ENCODE results near the gene MYBPHL. TPM values are rescaled to one million over a fixed set of nuclear protein-coding genes. Genes with fewer than 3 reads are reported as not detected.

The MYBPHL gene, protein sequence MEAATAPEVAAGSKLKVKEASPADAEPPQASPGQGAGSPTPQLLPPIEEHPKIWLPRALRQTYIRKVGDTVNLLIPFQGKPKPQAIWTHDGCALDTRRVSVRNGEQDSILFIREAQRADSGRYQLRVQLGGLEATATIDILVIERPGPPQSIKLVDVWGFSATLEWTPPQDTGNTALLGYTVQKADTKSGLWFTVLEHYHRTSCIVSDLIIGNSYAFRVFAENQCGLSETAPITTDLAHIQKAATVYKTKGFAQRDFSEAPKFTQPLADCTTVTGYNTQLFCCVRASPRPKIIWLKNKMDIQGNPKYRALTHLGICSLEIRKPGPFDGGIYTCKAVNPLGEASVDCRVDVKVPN
- 100 to 1,000 TPM; 220 to 239 TPM for total RNA-seq
- long read RNA-seq, transcript MYBPHL-201 (9 exons, 1,372 nt), result major isoform, 6 of 157 reads
- long read RNA-seq, partial matches to known transcripts, result 9 of 157 reads
- long read RNA-seq, other reads (novel, unspliced or antisense), result 142 of 157 reads

DNA sequence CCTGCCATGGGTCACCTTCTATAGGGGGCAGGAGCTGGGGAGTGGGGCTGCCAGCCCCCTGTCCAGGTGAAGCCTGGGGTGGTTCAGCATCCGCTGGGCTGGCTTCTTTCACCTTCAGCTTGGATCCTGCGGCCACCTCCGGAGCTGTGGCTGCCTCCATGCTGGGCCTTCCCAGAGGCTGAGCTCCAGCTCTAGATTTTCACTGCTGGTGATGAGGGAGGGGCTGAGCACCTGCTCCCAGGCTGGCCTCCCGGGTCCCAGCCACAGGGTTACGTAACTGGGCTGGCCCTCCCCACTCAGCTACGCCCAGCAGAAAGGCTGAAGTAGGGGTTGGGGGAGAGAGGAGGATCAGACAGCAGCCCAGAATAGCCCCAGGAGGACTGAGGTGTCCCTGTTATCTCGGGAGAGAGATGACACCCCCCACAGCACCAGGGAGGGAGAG, at the start of gene MYBPHL:
MYBPHL (minus strand) TSS at position 180 of the 442 bp plus-strand sequence; CDS start at position 160, 20 bp downstream.
- ATAC-seq (peak; percentile 70 to 72), DNase-seq (peak; percentile 60)
- intact Hi-C loops (cut with DNase I), result no loop called here

DNA sequence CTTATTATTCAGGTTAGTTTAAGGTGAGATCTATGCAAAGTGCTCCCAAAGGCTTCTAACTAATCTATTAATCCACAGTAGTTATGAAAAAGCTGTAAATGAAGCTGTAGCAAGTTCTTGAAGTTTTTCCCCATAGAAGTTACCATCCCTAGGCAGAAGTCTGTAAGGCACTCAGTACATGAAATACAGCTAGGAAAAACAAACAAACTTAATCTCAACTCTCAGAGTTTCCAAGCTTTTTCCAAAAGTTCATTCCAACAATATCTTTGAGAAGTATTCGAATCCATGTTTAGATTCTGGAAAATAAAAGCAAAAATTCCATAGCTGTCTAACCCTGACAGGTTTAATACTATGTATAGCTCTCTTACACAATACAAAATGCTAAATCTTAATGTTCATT, 49.7 kb upstream of the MYBPHL start:
- intact Hi-C loops (cut with DNase I), result no loop called here
- ATAC-seq, result no peak
- DNase-seq, result no peak

DNA sequence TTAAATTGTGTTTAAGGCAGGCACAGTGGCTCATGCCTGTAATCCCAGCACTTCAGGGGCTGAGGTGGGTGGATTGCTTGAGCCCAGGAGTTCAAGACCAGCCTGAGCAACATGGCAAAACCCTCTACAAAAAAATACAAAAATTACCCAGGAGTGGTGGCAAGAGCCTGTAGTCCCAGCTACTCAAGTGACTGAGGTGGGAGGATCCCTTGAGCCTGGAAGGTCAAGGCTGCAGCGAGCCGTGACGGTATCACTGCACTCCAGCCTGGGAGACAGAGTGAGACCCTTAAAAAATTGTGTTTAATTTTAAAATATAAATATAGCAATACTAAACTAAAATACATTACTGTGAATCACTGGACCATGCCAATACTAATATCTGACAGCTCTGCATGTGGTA, 48.1 kb upstream of the MYBPHL start:
- DNase-seq (no peak), ATAC-seq (no peak)
- intact Hi-C loops (cut with DNase I), result no loop called here

DNA sequence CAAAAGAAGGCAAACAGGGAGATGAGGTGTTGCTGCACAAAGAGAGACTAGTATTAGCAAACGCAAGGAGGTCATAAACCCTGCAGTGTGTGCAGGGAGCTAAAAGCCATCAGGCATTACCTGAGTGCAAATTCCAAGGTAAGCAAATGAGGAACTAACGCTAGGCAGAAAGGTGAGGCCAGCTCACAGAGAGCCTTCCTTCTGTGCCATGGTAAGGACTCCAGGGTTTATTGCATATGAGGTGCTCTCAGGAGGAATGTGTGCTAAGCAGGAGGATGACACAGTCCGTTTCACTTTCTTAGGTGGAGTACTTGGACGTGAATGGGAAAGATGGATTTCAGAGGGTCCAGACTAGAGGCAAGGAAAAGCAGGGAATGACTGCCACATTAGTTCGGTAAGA, 44.6 kb upstream of the MYBPHL start:
- DNase-seq, result no peak
- ATAC-seq, result no peak
- intact Hi-C loops (cut with DNase I), result no loop called here

DNA sequence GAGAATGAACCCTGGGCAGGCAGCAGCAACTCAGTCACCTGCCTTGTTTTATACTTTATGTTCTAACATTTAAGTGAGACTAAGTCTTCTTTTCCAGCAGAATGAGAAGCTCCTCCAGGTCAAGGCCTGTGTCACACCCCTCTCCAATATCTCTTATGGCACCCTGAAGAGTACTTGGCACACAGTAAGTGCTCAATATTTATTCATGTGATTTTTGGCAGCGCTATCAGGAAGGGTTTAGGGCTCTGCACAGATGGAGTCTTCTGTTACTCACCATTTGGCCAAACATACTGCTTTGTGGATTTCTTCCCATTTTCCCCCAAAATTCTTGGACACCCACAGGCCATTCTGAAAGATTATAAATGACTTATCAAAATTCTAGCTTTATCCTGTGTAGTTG, 43.8 kb upstream of the MYBPHL start:
- no peak for DNase-seq
- intact Hi-C loops (cut with DNase I), result no loop called here
- no peak for ATAC-seq

DNA sequence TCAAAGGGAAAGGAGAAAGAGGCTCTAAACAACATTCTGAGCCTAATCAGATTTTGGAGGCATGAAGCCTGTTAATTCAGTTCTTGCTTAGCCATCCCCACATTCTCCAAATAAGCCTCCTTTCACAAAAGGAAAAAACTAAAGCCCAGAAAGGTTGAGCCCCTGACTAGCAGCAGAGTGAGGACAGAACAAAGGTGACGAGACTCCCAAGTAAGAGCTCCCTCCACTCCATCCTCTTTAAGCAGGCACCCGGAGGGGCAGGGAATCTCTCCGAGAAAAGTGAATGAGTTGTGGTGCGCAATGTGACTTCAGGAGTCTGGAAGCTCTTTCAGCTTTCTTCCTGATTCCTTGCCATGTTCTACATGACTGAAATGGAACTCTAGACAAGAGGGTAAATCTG, 43.4 kb upstream of the MYBPHL start:
- no peak for DNase-seq
- ATAC-seq, result no peak
- intact Hi-C loops (cut with DNase I), result no loop called here

DNA sequence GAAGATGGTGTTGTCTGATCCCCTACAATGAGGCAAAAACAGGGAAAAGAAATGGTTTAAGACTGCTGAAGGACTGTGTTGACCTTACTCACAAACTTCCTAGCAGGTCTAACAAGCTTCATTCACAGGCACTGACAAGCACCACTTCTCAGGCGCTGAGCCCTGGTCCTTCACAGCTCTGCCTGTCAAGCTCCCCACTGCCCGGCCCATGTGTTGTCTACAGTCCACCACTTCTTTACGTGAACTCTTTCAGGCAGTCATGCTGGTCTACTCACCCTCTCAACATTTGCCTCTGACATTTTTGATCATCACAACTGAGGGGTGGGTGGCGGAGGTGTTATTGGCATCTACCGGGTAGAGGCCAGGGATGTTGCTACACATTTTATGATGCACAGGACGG, 40.7 kb upstream of the MYBPHL start:
- no peak for DNase-seq
- no peak for ATAC-seq
- intact Hi-C loops (cut with DNase I), result loop anchor here in 1 of 2 donors (10.0 kb wide), 1 partner anchor 57 kb away; no protein-coding TSS in a partner anchor

DNA sequence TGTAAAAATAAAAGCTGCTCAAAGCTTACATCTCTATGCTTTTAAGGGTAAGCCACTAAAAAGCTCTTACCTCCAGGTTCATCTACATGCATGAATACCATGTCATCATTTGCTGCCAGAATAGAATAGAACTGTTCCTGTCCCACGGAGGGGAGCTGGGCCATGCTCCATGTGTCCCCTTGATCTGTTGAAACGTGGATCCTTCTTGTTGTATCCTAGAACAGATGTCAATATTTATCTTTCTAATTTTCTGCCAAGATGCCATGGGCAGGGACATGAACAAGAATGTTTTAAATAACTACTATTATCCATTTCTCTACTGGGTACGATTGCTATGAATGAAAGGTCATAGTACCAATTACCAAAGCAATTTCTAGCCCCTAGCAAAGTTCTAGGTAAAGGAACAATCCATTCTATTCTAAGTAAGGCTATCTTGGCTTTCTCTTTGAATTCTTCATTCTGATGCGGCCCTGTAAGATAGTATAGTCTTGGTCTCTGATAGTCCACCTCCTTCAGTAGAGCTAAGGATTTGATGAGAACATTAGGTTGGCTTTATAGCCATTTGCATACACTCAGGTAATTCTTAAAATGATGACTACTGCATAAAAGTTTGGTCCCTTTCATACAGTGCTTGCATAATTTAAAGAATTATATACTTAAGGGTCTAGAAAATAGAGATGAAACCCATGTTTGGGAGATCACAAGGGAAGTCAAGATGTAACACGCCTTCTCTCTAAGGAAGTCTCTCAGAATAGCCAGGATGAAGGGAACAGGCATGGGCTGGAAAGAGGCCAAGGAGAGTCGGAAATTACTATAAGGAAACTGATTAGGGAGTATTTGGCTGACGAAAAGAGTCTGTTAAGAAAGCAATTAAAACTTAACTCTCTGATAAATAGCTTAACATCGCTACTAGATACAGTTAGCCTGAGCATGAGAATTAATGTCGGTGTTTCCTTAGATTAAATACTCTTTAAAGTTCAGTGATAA, 35.4 kb upstream of the MYBPHL start:
- intact Hi-C loops (cut with DNase I), result loop anchor here in 1 of 2 donors (10.0 kb wide), 1 partner anchor 63 kb away; no protein-coding TSS in a partner anchor
- no peak for ATAC-seq
- no peak for DNase-seq

DNA sequence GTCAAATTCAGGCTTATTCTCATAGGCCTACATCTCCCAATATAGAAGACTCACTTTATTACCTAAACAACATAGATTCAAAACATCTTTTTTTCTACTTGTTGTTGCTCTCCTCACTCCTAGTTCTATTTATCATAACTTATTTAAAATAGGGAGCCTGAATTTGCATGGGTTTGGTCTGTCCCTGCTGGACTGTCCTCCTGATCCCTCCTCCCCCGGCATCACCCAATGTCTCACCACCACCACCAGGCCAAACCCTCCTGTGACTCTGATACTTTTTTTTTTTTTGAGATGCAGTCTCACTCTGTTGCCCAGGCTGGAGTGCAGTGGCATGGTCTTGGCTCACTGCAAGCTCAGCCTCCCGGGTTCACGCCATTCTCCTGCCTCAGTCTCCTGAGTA, 31.8 kb upstream of the MYBPHL start:
- no peak for ATAC-seq
- intact Hi-C loops (cut with DNase I), result no loop called here
- DNase-seq, result no peak

DNA sequence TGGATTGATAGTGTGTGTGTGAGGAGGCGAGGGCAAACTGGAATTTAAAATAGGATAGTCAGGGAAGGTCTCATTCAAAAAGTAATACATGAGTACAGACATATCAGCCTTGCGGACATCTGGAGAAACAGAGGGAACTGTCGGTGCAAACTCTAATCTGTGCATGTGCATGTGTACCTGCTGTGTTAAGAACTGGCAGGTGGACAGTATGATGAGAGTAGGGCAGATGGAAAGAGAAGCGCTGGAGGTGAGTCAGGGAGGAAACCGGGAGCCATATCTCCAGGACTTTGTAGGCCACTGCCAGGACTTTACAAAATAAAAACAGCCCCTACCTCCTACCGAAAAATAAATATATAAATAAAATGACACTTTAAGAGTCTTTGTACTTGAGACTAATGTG, 31.3 kb upstream of the MYBPHL start:
- no peak for ATAC-seq
- intact Hi-C loops (cut with DNase I), result no loop called here

DNA sequence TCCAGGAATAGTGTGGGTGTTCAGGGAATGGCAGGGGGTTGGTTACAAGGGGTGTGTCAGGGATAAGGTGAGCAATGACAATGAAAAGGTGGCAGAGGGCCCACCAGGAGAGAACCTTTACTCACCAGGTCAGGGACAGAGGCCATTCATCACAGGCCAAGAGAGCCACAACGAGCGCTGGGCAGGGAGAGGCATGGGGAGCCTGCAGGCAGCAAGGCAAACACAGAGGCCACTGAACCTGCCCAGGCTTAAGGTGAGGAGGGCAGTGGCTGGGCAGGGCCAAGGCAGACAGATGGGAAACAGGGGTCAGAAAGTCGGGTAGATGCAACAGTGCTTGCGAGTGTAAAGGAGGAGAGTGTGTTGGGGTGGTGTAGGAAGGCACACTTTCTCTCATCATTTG, 28.3 kb upstream of the MYBPHL start:
- DNase-seq (no peak), ATAC-seq (no peak)
- intact Hi-C loops (cut with DNase I), result no loop called here

More for the DNA sequence above, 31.3 kb upstream of the MYBPHL start:
- no peak for DNase-seq

DNA sequence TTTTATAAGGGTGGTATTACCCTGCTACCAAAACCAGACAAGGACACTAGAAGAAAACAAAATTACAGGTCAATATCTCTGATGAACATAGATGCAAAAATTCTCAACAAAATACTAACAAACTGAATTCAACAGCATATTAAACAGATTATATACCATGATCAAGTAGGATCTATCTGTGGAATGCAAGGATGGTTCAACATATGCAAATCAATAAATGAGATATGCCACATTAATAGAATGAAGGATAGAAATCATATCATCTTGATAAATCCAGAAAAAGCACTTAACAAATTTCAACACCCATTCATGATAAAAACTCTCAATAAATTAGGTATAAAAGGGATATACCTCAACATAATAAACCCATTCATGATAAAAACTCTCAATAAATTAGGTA, 24.3 kb upstream of the MYBPHL start:
- intact Hi-C loops (cut with DNase I), result no loop called here
- DNase-seq (no peak), ATAC-seq (no peak)

DNA sequence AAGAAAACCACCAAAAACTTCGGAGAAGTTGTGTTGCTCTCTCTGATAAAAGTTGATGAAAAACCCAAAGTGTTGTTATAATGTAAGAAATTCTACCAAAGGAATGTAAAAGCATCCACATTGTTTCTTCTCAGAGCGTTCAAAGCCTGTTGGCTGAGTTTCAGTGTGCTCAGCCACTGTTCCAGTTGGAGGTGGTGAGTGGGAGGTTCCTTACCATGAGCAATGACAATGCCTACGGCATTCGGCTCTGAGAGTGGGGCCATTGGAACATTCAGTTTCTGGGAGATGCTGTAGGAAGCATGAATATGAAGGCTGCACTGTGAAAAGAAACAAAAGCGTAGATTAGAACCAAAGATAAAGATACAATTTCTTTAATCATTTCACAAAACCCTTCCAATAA, 20.5 kb upstream of the MYBPHL start:
- intact Hi-C loops (cut with DNase I), result no loop called here
- ATAC-seq (no peak), DNase-seq (no peak)

DNA sequence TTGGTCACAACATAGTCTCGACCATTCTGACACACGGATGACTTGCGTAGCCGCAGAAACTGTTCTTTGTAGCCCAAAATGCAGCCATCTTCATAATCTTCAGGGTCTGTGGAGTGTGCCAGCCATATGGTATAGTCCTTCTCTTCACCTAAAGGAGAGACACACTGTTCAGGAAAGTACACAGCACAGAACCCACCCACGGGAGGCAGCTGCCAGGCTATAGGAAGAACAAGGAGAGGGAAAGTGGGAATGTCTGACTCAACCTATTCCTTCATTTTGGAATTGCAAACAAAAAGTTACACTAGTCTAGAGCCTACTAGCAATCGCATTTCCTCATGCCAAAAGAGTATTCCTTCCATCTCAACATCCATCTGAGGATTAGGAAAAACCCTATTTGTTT, 16.2 kb upstream of the MYBPHL start:
- no peak for DNase-seq
- no peak for ATAC-seq
- intact Hi-C loops (cut with DNase I), result no loop called here

DNA sequence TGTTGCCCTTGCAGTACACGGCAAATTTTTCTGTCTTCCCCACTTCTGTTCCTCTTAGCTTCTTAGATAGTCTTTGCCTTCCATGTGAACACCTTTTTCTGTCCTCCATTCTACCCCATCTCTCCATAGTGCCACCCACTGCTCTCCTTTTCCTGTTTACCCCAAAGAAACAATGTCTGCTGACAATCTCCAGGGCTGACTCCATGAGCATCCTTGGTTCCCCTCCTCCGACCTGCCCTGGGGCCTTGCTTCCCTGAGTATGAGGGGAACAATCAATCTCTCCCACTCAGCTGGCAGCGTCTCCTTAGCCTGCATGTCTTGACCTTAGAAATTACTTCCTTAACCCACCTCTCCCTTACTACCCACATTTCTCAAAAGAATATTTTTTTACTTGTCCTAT, 12.3 kb upstream of the MYBPHL start:
- DNase-seq (no peak), ATAC-seq (no peak)
- intact Hi-C loops (cut with DNase I), result no loop called here

DNA sequence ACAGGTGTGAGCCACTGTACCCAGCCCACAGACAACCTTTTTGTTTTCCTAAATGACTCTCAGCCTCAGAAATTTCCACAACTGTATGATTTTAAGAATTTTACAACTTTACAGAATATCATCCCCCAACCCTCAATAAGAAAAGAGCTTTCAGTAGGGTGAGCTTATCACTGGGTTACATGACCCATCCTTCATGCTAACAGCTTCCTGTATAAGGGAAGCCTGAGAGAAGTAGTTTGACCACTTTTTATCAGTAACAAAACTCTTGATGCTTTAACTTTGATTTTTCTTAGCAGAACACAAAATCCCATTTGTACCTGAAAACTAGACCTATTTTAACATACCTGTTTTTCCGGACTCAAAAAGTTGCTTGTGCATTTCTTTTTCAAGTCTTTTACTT, 9.7 kb upstream of the MYBPHL start:
- ATAC-seq, result no peak
- intact Hi-C loops (cut with DNase I), result no loop called here

DNA sequence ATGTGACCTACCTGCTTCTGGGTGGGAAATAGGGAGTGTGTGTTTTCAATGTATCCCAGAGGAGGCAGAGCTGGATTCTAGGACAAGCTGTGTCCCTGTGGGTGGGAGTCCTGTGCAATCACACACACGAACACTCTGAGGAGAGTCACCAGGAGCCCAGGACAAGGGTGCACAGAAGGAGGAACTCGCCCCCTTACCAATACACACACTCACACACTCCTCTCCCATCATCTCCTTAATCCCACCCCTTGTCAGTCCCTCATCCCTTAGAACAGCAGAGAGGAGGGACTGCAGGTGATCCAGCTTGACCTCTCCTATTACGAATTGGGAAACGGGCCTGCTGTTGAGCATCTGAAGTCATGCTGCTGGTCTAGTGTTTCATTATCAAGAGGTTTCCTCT, 8.5 kb upstream of the MYBPHL start:
- no peak for ATAC-seq
- no peak for DNase-seq
- intact Hi-C loops (cut with DNase I), result no loop called here

More for the DNA sequence above, 9.7 kb upstream of the MYBPHL start:
- DNase-seq, result no peak

DNA sequence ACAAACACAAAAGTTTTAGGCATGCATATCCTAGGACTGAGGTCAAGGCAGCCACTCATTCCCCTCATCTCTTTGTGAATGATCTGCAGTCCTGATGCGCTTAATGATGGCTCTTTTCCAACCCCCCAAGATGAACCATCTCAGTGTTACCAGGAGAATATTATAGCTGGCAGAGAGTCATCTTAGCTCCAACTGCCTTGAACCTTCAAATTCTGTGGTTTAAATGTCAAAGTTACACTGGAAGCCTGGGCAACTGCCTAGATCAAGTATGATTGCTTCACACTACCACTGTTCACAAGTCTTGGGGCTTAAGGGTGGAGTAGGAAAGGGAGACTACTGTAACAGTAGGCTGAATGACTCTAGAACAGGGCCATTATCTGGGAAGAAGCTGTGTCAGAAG, 8.0 kb upstream of the MYBPHL start:
- DNase-seq, result no peak
- ATAC-seq, result no peak
- intact Hi-C loops (cut with DNase I), result no loop called here

DNA sequence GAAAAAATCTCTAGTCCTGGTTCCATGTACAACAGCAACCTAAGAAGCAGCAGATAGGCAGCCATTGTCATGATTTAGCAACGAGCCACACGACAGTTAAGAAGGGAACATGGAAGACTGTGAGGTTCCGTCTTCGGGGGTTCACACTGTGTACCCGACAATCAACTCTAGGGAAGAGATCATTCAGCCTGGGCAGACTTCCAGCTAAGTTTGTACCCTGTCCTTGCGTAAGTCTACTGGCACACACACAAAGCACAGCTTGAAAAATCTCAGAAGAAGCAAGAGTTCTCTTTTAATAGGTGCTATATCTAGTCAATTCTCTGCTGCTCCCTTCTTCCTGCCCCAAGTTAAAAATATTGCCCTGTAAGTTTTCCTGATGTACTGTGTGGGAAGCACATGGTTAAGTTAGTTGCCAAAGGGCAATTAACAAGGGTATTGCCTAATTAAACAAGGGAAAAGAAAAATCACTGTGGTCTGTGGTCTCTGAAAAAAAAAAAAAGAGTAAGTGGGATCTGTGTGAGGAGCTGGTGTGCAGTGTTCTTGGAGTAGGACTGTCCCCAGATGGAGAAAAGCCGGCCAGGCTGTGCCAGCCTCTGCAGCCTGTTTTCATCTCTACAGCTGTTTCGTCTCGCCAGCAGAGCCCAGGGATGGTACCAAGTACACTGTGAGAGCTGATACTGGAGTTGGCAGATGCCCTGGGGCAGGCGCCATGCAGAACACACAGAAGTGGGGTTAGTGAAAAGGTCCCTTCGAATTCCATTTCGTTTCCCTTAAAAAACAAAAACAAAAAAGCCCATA, 6.4 kb upstream of the MYBPHL start:
- intact Hi-C loops (cut with DNase I), result no loop called here
- ATAC-seq, result peak; percentile 59 to 84

More for the DNA sequence above, 6.4 kb upstream of the MYBPHL start:
- peak; percentile 34 for DNase-seq
